ENCODE measurements around the gene BSN.

- TF ChIP-seq CTCF (IDR thresholded peaks at IDR 0.05) = no peak
- TF ChIP-seq POLR2AphosphoS5 (IDR thresholded peaks at IDR 0.05) = no peak
- TF ChIP-seq POLR2A (IDR thresholded peaks at IDR 0.05) = no peak
Measured at GRCh38 chr3:49647741-49648140, 93.5 kb downstream of the BSN start.
